ENCODE measurements around the gene RIN3. TPM values are rescaled to one million over a fixed set of nuclear protein-coding genes. Genes with fewer than 3 reads are reported as not detected.

Gene RIN3
- total and polyA plus RNA-seq, 4 donors = 5.0 to 15.6 (median 9.0) TPM

DNA sequence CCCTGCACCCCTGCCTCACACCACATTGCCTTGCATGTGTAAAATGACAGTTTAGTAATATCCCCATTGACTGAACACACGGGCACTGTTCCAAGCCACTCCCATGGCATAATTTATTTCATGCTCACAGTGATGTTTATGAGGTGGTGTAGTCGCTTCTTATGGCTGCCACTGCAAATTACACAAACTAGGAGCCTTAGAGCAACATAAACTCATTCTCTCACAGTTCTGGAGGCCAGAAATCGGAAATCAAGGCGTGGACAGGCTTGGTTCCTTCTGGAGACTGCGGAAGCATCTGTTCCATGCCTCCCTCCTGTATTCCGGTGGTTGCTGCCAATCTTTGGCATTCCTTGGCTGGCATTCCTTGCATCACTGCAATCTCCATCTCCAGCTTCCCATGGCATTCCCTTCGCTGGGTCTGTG lies 97.3 kb downstream of the RIN3 start:
- TF ChIP-seq GABPA (IDR thresholded peaks at IDR 0.05 in 1 of 2, conservative IDR thresholded peaks at IDR 0.05 in 1 of 2) = no peak
- TF ChIP-seq, protein P1, sequence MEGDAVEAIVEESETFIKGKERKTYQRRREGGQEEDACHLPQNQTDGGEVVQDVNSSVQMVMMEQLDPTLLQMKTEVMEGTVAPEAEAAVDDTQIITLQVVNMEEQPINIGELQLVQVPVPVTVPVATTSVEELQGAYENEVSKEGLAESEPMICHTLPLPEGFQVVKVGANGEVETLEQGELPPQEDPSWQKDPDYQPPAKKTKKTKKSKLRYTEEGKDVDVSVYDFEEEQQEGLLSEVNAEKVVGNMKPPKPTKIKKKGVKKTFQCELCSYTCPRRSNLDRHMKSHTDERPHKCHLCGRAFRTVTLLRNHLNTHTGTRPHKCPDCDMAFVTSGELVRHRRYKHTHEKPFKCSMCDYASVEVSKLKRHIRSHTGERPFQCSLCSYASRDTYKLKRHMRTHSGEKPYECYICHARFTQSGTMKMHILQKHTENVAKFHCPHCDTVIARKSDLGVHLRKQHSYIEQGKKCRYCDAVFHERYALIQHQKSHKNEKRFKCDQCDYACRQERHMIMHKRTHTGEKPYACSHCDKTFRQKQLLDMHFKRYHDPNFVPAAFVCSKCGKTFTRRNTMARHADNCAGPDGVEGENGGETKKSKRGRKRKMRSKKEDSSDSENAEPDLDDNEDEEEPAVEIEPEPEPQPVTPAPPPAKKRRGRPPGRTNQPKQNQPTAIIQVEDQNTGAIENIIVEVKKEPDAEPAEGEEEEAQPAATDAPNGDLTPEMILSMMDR (IDR thresholded peaks at IDR 0.05; ENCODE audit: low read depth, low read length, missing input control) = no peak
- TF ChIP-seq, protein P2, sequence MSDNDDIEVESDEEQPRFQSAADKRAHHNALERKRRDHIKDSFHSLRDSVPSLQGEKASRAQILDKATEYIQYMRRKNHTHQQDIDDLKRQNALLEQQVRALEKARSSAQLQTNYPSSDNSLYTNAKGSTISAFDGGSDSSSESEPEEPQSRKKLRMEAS (IDR thresholded peaks at IDR 0.05) = no peak
- no peak for TF ChIP-seq YY1 (IDR thresholded peaks at IDR 0.05)
- no peak for TF ChIP-seq HNF4A (conservative IDR thresholded peaks at IDR 0.05)
- no peak for TF ChIP-seq JUND (IDR thresholded peaks at IDR 0.05)
- TF ChIP-seq SP1 (IDR thresholded peaks at IDR 0.05) = no peak
- TF ChIP-seq FOXA1 (IDR thresholded peaks at IDR 0.05) = no peak
- TF ChIP-seq, protein P3, sequence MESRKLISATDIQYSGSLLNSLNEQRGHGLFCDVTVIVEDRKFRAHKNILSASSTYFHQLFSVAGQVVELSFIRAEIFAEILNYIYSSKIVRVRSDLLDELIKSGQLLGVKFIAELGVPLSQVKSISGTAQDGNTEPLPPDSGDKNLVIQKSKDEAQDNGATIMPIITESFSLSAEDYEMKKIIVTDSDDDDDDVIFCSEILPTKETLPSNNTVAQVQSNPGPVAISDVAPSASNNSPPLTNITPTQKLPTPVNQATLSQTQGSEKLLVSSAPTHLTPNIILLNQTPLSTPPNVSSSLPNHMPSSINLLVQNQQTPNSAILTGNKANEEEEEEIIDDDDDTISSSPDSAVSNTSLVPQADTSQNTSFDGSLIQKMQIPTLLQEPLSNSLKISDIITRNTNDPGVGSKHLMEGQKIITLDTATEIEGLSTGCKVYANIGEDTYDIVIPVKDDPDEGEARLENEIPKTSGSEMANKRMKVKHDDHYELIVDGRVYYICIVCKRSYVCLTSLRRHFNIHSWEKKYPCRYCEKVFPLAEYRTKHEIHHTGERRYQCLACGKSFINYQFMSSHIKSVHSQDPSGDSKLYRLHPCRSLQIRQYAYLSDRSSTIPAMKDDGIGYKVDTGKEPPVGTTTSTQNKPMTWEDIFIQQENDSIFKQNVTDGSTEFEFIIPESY (IDR thresholded peaks at IDR 0.05) = no peak
- TF ChIP-seq REST (IDR thresholded peaks at IDR 0.05) = no peak
- no peak for TF ChIP-seq ATF3 (IDR thresholded peaks at IDR 0.05)
- TF ChIP-seq TAF1 (conservative IDR thresholded peaks at IDR 0.05) = no peak
- TF ChIP-seq RXRA (IDR thresholded peaks at IDR 0.05) = no peak
- no peak for TF ChIP-seq RAD21 (IDR thresholded peaks at IDR 0.05)
- TF ChIP-seq HNF4G (IDR thresholded peaks at IDR 0.05) = no peak
- Histone ChIP-seq H3K27me3 (ENCODE audit: control insufficient read depth in 4 of 4, insufficient read depth in 4 of 4, low read length in 3 of 4) (no peaks in the 10 kb centered on the region), H3K36me3 (ENCODE audit: control insufficient read depth in 4 of 4, insufficient read depth in 3 of 4, low read depth in 1 of 4, low read length in 3 of 4) (peaks cover 0 to 3% (median 1%) of the 10 kb centered on the region in 4 donors), H3K9ac (ENCODE audit: low read depth in 1 of 2, low read length in 2 of 2) (no peak overlapping the region), H3K4me1 (ENCODE audit: control insufficient read depth in 4 of 4, insufficient read depth in 4 of 4, low read length in 3 of 4) (no peaks in the 10 kb centered on the region), H3K4me3 (ENCODE audit: low read depth in 1 of 3, low read length in 3 of 3) (no peak overlapping the region), H3K27ac (ENCODE audit: low read depth in 1 of 2, low read length in 2 of 2) (no peak overlapping the region), H3K9me3 (ENCODE audit: control insufficient read depth in 4 of 4, low read length in 3 of 4) (no peaks in the 10 kb centered on the region)
- 88% methylated on average over 7 of the region's 7 CpGs for WGBS
- no peak for DNase-seq (ENCODE audit: low spot score)

All from liver (tissue), 9 donors.